Tibial nerve (tissue), 3 donors: ENCODE results near the gene LENG8.

ENCODE experiments used
- POLR2A ChIP-seq, 2 donors: fragments of 450-650 bp; IDR thresholded peaks; one replicate each; pipeline ENCODE4 v1.6.1; 2017; ENCODE audit warnings: antibody characterized with exemption in 2 of 2, mild to moderate bottlenecking in 2 of 2, moderate library complexity in 2 of 2
- TF ChIP-seq, protein P1 (sequence below), 5 experiments: fragments of 200-600 bp in 3 of 5; fragments of 450-650 bp in 2 of 5; sonication (generic) in 3 of 5; IDR thresholded peaks; one replicate each; pipeline ENCODE4 v1.5.1; 2016 to 2019; ENCODE audit warnings: antibody characterized with exemption in 5 of 5, mild to moderate bottlenecking in 3 of 5, moderate library complexity in 2 of 5

DNA sequence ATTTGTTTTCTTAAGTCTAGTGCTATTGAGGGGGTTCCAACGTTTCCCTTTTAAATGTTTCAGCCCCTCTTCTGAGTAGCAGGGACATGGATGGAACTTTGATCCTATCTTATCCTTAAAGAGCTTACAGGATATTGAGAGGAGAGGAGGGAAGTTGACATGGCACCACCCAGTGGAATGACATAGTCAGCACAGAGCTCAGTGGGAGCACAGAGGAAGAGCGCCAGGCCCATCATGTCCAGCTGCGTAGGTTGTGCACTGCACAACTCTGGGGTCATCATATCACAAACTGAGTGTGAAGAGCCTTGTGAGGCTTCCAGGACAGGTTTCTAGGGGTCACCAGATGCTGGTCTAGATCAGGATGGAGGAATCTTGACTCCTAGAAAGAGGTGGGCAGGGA lies 28.7 kb downstream of the LENG8 start:
- TF ChIP-seq POLR2A (IDR thresholded peaks at IDR 0.05): no peak
- TF ChIP-seq, protein P1, sequence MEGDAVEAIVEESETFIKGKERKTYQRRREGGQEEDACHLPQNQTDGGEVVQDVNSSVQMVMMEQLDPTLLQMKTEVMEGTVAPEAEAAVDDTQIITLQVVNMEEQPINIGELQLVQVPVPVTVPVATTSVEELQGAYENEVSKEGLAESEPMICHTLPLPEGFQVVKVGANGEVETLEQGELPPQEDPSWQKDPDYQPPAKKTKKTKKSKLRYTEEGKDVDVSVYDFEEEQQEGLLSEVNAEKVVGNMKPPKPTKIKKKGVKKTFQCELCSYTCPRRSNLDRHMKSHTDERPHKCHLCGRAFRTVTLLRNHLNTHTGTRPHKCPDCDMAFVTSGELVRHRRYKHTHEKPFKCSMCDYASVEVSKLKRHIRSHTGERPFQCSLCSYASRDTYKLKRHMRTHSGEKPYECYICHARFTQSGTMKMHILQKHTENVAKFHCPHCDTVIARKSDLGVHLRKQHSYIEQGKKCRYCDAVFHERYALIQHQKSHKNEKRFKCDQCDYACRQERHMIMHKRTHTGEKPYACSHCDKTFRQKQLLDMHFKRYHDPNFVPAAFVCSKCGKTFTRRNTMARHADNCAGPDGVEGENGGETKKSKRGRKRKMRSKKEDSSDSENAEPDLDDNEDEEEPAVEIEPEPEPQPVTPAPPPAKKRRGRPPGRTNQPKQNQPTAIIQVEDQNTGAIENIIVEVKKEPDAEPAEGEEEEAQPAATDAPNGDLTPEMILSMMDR (IDR thresholded peaks at IDR 0.05): no peak
